ENCODE data around the gene CNPY1.

- TF ChIP-seq CTCF (IDR thresholded peaks at IDR 0.05) (no peak), POLR2A (IDR thresholded peaks at IDR 0.05) (no peak)
Observed at GRCh38 chr7:155456738-155457543, 89.4 kb downstream of the CNPY1 start.

All from adrenal gland (tissue), 5 donors.